GM23248 (cell line): ENCODE results near the gene OR5K2.

Experiments used
- EZH2 ChIP-seq: fragments of 200-600 bp; sonication (generic); IDR thresholded peaks from 2 replicates; pipeline ENCODE4 v1.6.1; 2018; ENCODE audit warnings: antibody characterized with exemption, mild to moderate bottlenecking; ENCODE audit not compliant: insufficient read depth, poor library complexity, severe bottlenecking
- EZH2phosphoT487 ChIP-seq: fragments of 200-600 bp; sonication (generic); IDR thresholded peaks from 2 replicates; pipeline ENCODE4 v1.6.1; 2018; ENCODE audit warnings: antibody characterized with exemption, moderate library complexity, mild to moderate bottlenecking, low read depth; ENCODE audit not compliant: insufficient read depth

GRCh38 chr3:98504539-98504938 is 7.1 kb downstream of the OR5K2 start:
- TF ChIP-seq EZH2phosphoT487 (no peak), EZH2 (no peak)
